HepG2 (cell line): Measurements from ENCODE around the gene SEM1. TPM values are rescaled to one million over a fixed set of nuclear protein-coding genes. Genes with fewer than 3 reads are reported as not detected.

Experiments used
- EED ChIP-seq: sonication (generic); formaldehyde crosslinking; IDR thresholded peaks from 2 replicates; pipeline ENCODE4 v1.5.0; 2020; ENCODE audit warnings: mild to moderate bottlenecking, missing genetic modification reagents
- HDAC6 ChIP-seq: fragments of 200-600 bp; sonication (generic); IDR thresholded peaks from 2 replicates; pipeline ENCODE4 v1.7.0; 2017; ENCODE audit warnings: mild to moderate bottlenecking, antibody characterized with exemption, low read length, low read depth
- KLF16 ChIP-seq, 2 experiments: sonication (generic) in 1 of 2; formaldehyde crosslinking in 1 of 2; IDR thresholded peaks; 2 replicates each; pipeline versions ENCODE4 v1.6.1 to v1.8.0; 2016 to 2023; ENCODE audit warnings: missing genetic modification reagents in 2 of 2, missing compliant biosample characterization in 1 of 2
- NFIB ChIP-seq: sonication (generic); formaldehyde crosslinking; IDR thresholded peaks from 2 replicates; pipeline ENCODE4 v1.9.0; 2021; ENCODE audit warnings: missing genetic modification reagents, mild to moderate bottlenecking, borderline replicate concordance
- NONO ChIP-seq, 2 experiments: fragments of 450-650 bp in 1 of 2; sonication (generic) in 1 of 2; formaldehyde crosslinking in 1 of 2; IDR thresholded peaks in 1 of 2; conservative IDR thresholded peaks in 1 of 2; 2 replicates each; pipeline versions ENCODE4 v1.6.1 to v1.8.0; 2017 to 2022; ENCODE audit warnings: mild to moderate bottlenecking in 1 of 2, missing genetic modification reagents in 1 of 2, moderate library complexity in 1 of 2
- NR2F1 ChIP-seq, 2 experiments: fragments of 450-650 bp in 1 of 2; formaldehyde crosslinking in 1 of 2; IDR thresholded peaks; 2 replicates each; pipeline versions ENCODE4 v1.5.0 to v1.6.1; 2016 to 2020; ENCODE audit warnings: mild to moderate bottlenecking in 1 of 2, missing compliant biosample characterization in 1 of 2, missing genetic modification reagents in 1 of 2, moderate library complexity in 1 of 2
- PCBP1 ChIP-seq: fragments of 200-400 bp; formaldehyde crosslinking; IDR thresholded peaks from 2 replicates; pipeline ENCODE4 v1.6.1; 2017; ENCODE audit warnings: mild to moderate bottlenecking, low read depth, low read length, borderline replicate concordance
- PHB2 ChIP-seq: fragments of 450-650 bp; IDR thresholded peaks from 2 replicates; pipeline ENCODE4 v1.6.1; 2018; ENCODE audit not compliant: partially characterized antibody
- PHF8 ChIP-seq: sonication (generic); formaldehyde crosslinking; IDR thresholded peaks from 2 replicates; pipeline ENCODE4 v1.5.0; 2020; ENCODE audit warnings: missing genetic modification reagents
- SETDB1 ChIP-seq: sonication (generic); formaldehyde crosslinking; IDR thresholded peaks from 2 replicates; pipeline ENCODE4 v1.5.1; 2020; ENCODE audit warnings: missing genetic modification reagents, mild to moderate bottlenecking, borderline replicate concordance
- SNRNP70 ChIP-seq: fragments of 200-400 bp; formaldehyde crosslinking; IDR thresholded peaks from 2 replicates; pipeline ENCODE4 v1.6.1; 2017; ENCODE audit warnings: mild to moderate bottlenecking, low read depth, low read length, moderate library complexity
- TFDP2 ChIP-seq: sonication (generic); formaldehyde crosslinking; IDR thresholded peaks from 2 replicates; pipeline ENCODE4 v1.4.0; 2020; ENCODE audit warnings: missing genetic modification reagents
- ZBTB1 ChIP-seq: sonication (generic); formaldehyde crosslinking; IDR thresholded peaks from 2 replicates; pipeline ENCODE4 v1.4.0; 2020; ENCODE audit warnings: missing genetic modification reagents, borderline replicate concordance
- ZBTB43 ChIP-seq: sonication (generic); formaldehyde crosslinking; conservative IDR thresholded peaks from 2 replicates; pipeline ENCODE4 v1.4.0; 2020; ENCODE audit warnings: missing genetic modification reagents
- ZFYVE20 ChIP-seq: sonication (generic); formaldehyde crosslinking; IDR thresholded peaks from 2 replicates; pipeline ENCODE4 v1.8.0; 2023; ENCODE audit warnings: low read depth, mild to moderate bottlenecking, moderate library complexity, missing genetic modification reagents, borderline replicate concordance
- ZIK1 ChIP-seq: sonication (generic); formaldehyde crosslinking; IDR thresholded peaks from 2 replicates; pipeline ENCODE4 v1.5.0; 2020; ENCODE audit warnings: mild to moderate bottlenecking, low read depth, missing genetic modification reagents, borderline replicate concordance
- ZNF121 ChIP-seq: sonication (generic); formaldehyde crosslinking; IDR thresholded peaks from 2 replicates; pipeline ENCODE4 v1.5.0; 2020; ENCODE audit warnings: mild to moderate bottlenecking, missing genetic modification reagents
- ZNF558 ChIP-seq: sonication (generic); formaldehyde crosslinking; IDR thresholded peaks from 2 replicates; pipeline ENCODE4 v1.9.0; 2022; ENCODE audit warnings: mild to moderate bottlenecking, missing genetic modification reagents, borderline replicate concordance
- ZNF781 ChIP-seq: sonication (generic); formaldehyde crosslinking; IDR thresholded peaks from 2 replicates; pipeline ENCODE4 v1.5.1; 2020; ENCODE audit warnings: borderline replicate concordance, mild to moderate bottlenecking, missing genetic modification reagents; ENCODE audit errors: not compliant biosample characterization
- ZNF841 ChIP-seq: sonication (generic); formaldehyde crosslinking; IDR thresholded peaks from 2 replicates; pipeline ENCODE4 v1.8.1; 2023; ENCODE audit warnings: missing genetic modification reagents, borderline replicate concordance
- polyA plus RNA-seq, 8 experiments: library from polyadenylated mRNA; depleted of rRNA in 3 of 8; stranded (reverse) in 7 of 8; unstranded in 1 of 8; fragments of >200 nt; fragmentation: Illumina TruSeq in 4 of 8; extraction: Trizol in 4 of 8; gene quantifications; 2 replicates each; pipeline versions ENCODE4 v1.2.1 to v1.2.3, GENCODE V29; 2011 to 2016; ENCODE audit warnings: low read depth in 4 of 8, missing spikeins in 1 of 8, mixed read lengths in 1 of 8; ENCODE audit not compliant: insufficient read depth in 1 of 8
- total RNA-seq, 5 experiments: library from RNA; depleted of rRNA; stranded (reverse); fragments of >200 nt; fragmentation: Illumina TruSeq; extraction: Trizol; gene quantifications; 2 replicates each; pipeline ENCODE4 v1.2.3, GENCODE V29; 2016; ENCODE audit warnings: low read depth in 1 of 5
- TF ChIP-seq, protein P1 (sequence below): sonication (generic); formaldehyde crosslinking; IDR thresholded peaks from 2 replicates; pipeline ENCODE4 v1.9.0; 2021; ENCODE audit warnings: missing genetic modification reagents, borderline replicate concordance
- TF ChIP-seq, protein P2 (sequence below): sonication (generic); formaldehyde crosslinking; IDR thresholded peaks from 2 replicates; pipeline ENCODE4 v1.5.1; 2020; ENCODE audit warnings: missing genetic modification reagents, mild to moderate bottlenecking, borderline replicate concordance

The SEM1 gene
- total and polyA plus RNA-seq, 2 of the 13 experiments (the other 11 are each of a cell fraction or from before 2014, with no cell fraction given), result 40.7 to 174 TPM

DNA sequence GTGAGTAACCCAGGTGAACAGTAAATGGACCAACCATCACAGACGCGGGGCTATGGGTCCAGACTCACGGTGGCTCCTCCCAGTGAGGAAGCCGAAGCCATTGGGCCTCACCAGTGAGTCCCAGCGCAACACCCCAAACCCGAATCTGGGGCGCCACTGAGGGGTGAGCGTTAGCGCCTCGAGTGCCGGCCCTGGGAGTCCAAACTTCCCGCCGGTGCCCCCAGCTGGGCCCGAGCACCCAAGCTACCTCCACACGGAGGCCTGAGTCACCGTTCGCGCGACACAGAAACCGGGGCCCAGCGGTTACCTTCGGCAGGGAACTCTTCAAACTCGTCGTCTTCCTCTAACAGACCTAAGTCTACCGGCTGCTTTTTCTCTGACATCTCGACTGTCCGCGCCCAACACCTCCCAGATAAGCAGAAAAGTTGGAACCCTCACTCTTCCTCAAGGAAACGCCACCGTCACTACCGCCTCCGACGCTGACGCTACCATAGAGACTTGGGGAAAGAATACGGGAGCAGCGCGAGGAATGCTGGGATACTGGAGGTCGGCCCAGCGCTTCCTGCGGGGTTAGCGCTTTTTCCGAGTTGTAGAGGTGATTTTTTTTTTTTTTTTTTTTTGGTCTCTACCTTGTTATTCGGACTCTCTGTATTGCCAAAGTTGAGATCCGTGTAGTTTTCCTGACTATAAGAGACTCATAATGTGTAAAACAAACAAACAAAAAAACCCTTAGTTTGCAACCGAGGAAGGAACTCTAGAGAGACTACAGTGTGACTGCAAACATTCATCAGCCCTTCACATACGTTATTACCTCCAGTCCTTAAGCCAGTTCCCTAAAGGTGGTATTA, at the start of gene SEM1 (continued):
- TF ChIP-seq NONO (IDR thresholded peaks at IDR 0.05), result no peak
- peak; percentile 56; the same call in 1 of the 2 replicates for TF ChIP-seq NONO (CRISPR knock-in tag; conservative IDR thresholded peaks at IDR 0.05)
- TF ChIP-seq NFIB (CRISPR knock-in tag), result no peak
- TF ChIP-seq ZBTB1, result peak; percentile 49; the same call in 1 of the 2 replicates
- TF ChIP-seq PCBP1, result 0 out of 2 replicates have a peak, but pooled peaks have one; percentile 35
- TF ChIP-seq, protein P1, sequence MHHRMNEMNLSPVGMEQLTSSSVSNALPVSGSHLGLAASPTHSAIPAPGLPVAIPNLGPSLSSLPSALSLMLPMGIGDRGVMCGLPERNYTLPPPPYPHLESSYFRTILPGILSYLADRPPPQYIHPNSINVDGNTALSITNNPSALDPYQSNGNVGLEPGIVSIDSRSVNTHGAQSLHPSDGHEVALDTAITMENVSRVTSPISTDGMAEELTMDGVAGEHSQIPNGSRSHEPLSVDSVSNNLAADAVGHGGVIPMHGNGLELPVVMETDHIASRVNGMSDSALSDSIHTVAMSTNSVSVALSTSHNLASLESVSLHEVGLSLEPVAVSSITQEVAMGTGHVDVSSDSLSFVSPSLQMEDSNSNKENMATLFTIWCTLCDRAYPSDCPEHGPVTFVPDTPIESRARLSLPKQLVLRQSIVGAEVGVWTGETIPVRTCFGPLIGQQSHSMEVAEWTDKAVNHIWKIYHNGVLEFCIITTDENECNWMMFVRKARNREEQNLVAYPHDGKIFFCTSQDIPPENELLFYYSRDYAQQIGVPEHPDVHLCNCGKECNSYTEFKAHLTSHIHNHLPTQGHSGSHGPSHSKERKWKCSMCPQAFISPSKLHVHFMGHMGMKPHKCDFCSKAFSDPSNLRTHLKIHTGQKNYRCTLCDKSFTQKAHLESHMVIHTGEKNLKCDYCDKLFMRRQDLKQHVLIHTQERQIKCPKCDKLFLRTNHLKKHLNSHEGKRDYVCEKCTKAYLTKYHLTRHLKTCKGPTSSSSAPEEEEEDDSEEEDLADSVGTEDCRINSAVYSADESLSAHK (CRISPR knock-in tag), result no peak
- TF ChIP-seq NR2F1 (CRISPR knock-in tag; IDR thresholded peaks at IDR 0.05), result peak in 1 of 2 experiments; percentile 17; a peak in 1 of 4 replicates
- peak; percentile 39; the same call in 1 of the 2 replicates for TF ChIP-seq ZIK1 (CRISPR knock-in tag)
- peak; percentile 29; the same call in 1 of the 2 replicates for TF ChIP-seq EED (CRISPR knock-in tag)
- peak; percentile 43 for TF ChIP-seq ZNF781 (CRISPR knock-in tag)
- no peak for TF ChIP-seq ZNF558 (CRISPR knock-in tag)
- no peak for TF ChIP-seq PHB2
- TF ChIP-seq ZNF121 (CRISPR knock-in tag), result no peak
- TF ChIP-seq ZNF841 (CRISPR knock-in tag), result no peak
- peak; percentile 72; the same call in 1 of the 2 replicates for TF ChIP-seq TFDP2 (CRISPR knock-in tag)
- TF ChIP-seq ZBTB43 (CRISPR knock-in tag), result 0 out of 2 replicates have a peak, but pooled peaks have one; percentile 28
- peak in 1 of 2 experiments; percentile 87; a peak in 2 of 4 replicates for TF ChIP-seq KLF16 (CRISPR knock-in tag; IDR thresholded peaks at IDR 0.05)
- no peak for TF ChIP-seq SETDB1 (CRISPR knock-in tag)
- TF ChIP-seq SNRNP70, result no peak
- no peak for TF ChIP-seq ZFYVE20 (CRISPR knock-in tag)
- TF ChIP-seq, protein P2, sequence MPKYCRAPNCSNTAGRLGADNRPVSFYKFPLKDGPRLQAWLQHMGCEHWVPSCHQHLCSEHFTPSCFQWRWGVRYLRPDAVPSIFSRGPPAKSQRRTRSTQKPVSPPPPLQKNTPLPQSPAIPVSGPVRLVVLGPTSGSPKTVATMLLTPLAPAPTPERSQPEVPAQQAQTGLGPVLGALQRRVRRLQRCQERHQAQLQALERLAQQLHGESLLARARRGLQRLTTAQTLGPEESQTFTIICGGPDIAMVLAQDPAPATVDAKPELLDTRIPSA (CRISPR knock-in tag), result no peak
- peak; percentile 94 for TF ChIP-seq PHF8 (CRISPR knock-in tag)
- no peak for TF ChIP-seq HDAC6
